Adrenal gland (tissue), 5 donors: ENCODE results near the gene ZMYM2.

Experiments
- POLR2A ChIP-seq, 2 donors: fragments of 450-650 bp; IDR thresholded peaks; one replicate each; pipeline ENCODE4 v1.6.1; 2017; ENCODE audit warnings: antibody characterized with exemption in 2 of 2, mild to moderate bottlenecking in 2 of 2, moderate library complexity in 1 of 2
- TF ChIP-seq, protein P1 (sequence below), 6 experiments: fragments of 450-650 bp in 4 of 6; fragments of 200-600 bp in 2 of 6; sonication (generic) in 1 of 6; IDR thresholded peaks; 1 replicate in 5 of 6; 2 replicates in 1 of 6; pipeline versions ENCODE4 v1.5.1 to v1.8.0; 2016 to 2021; ENCODE audit warnings: antibody characterized with exemption in 6 of 6, mild to moderate bottlenecking in 2 of 6, moderate library complexity in 1 of 6
- donor health status: DM: no; HTN: no; CAD: no.

DNA sequence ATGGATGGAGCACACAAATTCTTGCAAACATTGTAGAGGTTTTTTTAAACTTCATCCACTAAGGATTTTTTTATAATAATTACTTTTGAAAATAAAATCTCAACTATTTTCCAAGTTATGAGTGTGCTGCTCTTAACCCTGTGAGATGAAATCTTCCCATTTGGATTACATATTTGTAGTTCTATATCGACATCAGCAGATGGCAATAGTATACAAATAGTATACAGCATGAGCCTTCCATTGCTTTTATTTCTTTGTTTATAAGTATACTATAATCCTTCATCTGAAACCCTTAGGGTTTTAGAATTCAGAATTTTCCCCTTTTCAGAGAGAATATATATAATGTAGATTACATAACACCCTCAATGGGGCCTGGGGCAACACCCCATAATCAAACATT is 131.8 kb downstream of the ZMYM2 start:
- TF ChIP-seq, protein P1, sequence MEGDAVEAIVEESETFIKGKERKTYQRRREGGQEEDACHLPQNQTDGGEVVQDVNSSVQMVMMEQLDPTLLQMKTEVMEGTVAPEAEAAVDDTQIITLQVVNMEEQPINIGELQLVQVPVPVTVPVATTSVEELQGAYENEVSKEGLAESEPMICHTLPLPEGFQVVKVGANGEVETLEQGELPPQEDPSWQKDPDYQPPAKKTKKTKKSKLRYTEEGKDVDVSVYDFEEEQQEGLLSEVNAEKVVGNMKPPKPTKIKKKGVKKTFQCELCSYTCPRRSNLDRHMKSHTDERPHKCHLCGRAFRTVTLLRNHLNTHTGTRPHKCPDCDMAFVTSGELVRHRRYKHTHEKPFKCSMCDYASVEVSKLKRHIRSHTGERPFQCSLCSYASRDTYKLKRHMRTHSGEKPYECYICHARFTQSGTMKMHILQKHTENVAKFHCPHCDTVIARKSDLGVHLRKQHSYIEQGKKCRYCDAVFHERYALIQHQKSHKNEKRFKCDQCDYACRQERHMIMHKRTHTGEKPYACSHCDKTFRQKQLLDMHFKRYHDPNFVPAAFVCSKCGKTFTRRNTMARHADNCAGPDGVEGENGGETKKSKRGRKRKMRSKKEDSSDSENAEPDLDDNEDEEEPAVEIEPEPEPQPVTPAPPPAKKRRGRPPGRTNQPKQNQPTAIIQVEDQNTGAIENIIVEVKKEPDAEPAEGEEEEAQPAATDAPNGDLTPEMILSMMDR (IDR thresholded peaks at IDR 0.05), result no peak
- TF ChIP-seq POLR2A (IDR thresholded peaks at IDR 0.05), result no peak
